Measurements from ENCODE around the gene ZCCHC24.

ZCCHC24 gene

GRCh38 chr10:79445161-79445976, at the start of gene ZCCHC24:
TSS of gene ZCCHC24 (minus strand) at chr10:79445624. CDS start at chr10:79445440, 184 bp downstream.
- DNase-seq (ENCODE audit: low read depth): peak; percentile 99

DNA sequence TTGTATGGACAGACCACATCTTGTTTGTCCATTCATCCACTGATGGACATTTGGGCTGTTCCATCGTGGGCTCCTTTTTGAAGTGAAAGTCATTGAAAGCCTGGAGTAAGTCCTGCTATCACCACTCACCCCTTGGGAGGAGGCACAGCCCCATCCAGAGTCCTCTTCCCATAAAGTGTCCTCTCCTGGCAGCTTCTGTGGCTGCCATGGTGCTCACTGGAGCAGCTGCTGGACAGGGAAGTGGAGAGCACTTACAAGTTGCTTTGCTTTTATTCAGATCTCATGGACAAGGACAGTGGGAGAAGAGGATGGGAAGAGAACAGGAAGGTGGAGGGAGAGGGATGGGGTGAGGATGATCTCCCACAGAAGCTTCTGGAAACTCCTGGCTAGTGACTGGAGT, 48.4 kb upstream of the ZCCHC24 start:
- no peak for DNase-seq (ENCODE audit: low read depth)

DNA sequence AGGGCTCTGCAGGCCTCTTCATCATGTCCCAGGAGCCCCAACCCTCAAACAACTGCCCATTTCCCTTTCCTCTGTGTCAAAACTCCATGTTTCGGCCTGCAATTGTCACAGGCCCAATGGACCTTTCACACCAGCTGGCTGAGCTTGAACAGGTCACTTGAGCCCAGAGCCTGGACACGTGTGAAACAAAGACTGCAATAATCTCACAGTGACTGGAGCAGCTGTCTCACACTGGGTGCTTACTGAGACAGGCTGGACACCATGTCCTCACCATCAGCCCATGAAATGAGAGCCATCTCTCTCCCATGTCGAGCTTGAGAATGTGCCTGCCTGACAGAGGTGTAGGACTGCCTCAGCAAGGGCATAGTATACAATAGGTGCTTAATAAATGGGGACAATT, 47.4 kb upstream of the ZCCHC24 start:
- DNase-seq (ENCODE audit: low read depth): no peak

DNA sequence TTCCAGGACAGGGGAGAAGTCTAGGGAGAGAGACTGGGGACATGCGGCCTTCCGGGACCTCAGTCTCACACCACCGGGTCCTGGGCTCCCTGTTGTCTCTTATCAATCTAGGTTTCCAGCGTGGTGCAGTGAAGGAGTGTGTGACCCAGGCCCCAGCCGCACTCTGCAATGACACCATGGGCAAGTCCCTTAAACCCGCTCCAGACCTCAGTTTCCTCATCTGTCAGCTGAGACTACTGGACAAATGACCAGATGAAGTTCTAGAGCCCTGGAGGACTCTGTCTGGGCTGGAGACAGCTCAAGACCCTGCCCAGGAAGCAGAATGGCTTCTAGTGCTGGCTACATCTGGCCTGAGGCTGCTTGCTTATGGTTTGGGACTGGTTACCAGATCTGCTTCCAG, 46.8 kb upstream of the ZCCHC24 start:
- DNase-seq (ENCODE audit: low read depth): no peak

DNA sequence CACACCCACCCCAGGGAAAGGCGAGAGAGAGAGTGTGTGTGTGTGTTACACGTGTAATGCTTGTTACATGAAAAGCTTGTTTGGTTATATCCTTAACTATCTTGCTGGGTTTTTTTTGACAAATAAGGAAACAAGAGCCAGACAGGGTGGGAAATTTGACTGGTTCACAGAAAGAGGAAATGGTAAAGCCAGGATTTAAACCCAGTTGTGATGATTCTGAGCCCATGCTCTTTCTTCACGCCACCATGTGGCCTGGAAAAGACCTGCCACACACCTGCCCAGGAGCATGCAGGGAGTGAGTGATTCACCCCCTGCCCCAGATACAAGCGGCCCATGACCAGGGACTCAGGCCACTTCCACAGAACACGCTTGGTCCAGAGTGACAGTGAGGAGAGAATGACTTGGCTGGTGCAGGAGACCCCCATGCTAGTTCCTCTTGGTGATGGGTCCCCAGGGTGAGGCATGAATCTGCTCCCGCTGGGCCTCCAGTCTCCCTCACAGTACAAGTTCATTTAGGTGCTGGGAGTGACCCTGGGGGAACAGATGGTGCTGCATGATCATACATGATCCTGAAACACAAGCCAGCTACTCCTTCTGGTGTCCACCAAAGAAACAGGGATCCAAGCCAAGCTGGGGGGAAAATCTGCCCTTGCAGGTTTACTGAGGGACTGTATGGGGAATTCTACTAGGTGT, 45.9 kb upstream of the ZCCHC24 start:
- no peak for DNase-seq (ENCODE audit: low read depth)

GRCh38 chr10:79490400-79491142, 45.1 kb upstream of the ZCCHC24 start:
- DNase-seq (ENCODE audit: low read depth): no peak

GRCh38 chr10:79488870-79489269, 43.4 kb upstream of the ZCCHC24 start:
- DNase-seq (ENCODE audit: low read depth): no peak

- DNase-seq (ENCODE audit: low read depth): peak; percentile 87
Observed at GRCh38 chr10:79488336-79488735, 42.9 kb upstream of the ZCCHC24 start.

DNA sequence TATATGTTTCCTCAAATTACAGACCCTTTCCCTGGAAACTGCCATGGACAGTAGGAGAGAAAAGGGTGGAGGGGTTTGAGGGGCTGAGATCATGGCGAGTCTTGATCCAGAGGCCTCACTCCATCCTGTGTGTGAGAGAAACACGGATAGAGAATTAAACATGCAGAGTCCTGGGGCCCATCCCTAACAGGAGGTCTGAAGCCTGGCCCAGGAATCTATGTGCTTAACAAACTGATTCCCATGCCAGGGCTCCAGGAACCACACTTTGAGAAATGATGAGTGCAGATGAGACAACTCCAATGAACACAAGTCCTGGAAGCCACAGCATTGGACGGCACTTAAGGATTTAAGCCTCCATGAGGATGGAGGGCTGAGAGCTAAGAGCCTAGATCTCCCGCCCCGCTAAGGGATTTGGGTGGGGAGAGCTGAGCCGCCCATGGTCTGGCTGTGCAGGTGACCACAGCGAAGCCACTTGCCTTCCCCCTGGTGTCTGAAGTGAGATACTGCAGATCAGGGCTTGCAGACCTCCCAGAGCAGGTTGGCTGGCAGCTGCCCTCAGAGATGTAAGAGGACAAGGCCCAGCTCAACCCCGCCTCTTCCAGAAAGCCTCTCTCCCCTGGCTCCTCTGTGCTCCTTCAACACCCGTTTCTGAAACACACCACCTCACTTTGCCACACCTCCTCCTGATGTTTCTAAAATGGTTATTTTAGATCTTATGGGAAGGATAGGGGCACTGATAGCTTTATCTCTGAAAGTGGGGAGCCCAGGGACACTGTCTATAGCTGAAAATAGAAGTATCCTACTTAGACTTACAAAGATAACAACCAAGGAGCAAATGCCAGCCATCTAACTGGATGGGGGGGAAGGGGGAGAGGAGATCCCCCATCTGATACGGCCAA, 42.1 kb upstream of the ZCCHC24 start:
- no peak for DNase-seq (ENCODE audit: low read depth)

DNA sequence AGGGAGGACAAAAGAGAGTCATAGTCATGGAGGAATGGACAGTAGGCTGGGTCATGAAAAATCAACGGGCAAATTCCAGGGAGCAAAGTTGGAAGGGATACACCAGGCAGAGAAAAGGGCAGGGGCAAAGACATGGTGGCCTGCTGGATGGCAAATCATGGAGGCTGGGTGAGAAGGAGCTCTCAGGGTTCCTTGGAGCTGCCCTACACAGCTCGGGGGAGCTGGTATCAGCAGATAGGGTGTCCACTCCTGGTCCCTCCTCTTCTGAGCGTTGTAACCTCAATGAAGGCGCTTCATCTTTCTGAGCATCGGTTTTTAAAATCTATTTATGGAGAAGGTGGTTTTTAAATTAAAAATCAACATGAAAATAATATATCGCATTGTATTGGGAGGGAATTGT, 39.1 kb upstream of the ZCCHC24 start:
- DNase-seq (ENCODE audit: low read depth): no peak

DNA sequence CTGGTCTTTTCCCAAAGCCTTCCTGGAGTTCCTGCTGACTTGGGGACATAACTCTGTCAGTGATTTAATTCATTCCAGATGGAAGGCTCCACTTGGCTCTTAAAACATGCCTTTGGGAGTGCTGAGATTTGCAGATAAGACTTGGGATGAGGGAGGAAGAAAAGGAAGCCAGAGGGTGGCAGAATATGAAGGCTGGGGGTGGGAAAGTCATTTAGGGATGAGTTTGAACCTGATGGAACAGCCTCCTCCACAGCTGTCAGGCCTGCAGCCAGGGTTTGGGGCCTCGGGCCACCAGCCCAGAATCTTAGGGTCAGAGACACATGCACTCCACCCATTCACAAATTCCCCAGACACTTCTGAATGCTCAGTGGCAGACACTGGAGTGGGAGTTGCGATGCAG, 38.5 kb upstream of the ZCCHC24 start:
- DNase-seq (ENCODE audit: low read depth): no peak

DNA sequence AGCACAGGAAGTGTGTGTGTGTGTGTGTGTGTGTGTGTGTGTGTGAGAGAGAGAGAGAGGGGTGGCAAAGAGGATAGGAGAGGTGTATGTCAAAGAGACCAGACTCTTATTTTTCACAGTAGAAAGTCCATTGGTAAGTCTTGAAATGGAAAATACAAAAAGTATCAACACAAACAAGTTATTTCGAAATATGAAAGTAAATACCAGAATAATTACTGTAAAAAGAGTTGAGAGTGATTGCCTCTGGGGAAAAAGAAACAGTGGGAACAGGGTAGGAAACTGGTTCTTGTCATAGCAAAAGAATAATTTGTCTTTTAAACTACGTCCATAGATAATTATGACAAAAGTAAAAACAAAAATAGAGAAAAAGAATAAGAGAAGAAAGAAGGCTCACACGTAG, 37.9 kb upstream of the ZCCHC24 start:
- DNase-seq (ENCODE audit: low read depth): no peak

GRCh38 chr10:79482741-79483140, 37.3 kb upstream of the ZCCHC24 start:
- no peak for DNase-seq (ENCODE audit: low read depth)

DNA sequence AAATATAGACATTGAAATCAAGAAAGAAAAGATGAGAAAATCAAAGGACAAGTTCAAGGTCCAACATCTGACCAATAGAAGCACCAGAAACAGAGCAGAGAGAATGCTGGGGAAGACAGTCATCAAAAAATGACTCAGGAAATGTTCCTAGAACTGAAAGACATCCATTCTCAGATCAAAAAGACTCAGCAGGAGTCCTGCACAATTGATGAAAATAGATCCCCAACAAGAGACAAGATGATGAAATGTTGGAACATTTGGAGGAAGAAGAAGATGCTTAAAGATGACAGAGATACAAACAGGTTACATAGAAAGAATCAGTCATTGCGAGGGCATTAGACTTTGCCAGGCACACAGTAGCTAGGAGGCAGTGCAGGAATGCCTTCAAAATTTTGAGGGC, 36.9 kb upstream of the ZCCHC24 start:
- no peak for DNase-seq (ENCODE audit: low read depth)

DNA sequence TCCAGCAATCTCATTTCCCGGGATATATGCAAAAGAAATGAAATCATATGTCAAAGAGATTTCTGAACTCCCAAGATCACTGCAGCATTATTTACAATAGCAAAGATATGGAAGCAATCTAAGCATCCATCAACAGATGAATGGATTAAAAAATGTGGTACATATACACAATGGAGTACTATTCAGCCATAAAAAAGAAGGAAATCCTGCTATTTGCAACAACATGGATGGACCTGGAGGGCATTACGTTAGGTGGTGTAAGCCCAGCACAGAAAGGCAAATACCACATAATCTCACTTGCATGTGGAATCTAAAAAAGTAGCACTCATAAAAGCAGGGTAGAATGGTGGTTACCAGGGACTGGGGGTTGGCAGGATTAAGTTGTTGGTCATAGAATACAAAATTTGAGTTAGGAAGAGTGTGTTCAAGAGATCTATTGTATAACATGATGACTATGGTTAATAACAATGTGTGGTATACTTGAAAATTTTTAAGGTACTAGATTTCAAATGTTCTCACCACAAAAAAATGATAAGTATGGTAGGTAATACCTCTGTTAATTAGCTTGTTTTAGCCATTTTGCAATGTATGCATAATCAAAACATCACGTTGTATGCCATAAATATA, 34.0 kb upstream of the ZCCHC24 start:
- DNase-seq (ENCODE audit: low read depth): no peak

GRCh38 chr10:79477456-79477855, 32.0 kb upstream of the ZCCHC24 start:
- no peak for DNase-seq (ENCODE audit: low read depth)

DNA sequence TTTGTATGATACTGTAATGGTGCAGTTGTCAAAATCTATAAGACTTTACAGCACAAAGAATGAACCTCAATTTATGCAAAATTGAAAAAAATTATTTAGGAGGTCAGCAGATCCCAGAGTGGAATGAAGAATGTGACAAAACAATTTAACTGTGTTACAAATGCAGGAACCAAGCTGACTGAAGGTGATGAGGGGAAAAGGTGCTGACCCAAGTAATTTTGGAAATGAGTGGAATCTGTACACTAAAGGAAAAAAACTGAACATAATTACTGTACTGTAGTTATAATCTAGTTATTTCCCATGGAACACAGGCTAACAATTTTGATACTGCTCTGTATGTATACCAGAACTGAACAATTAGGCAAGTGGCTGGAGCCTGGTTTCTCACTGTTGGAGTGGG, 31.2 kb upstream of the ZCCHC24 start:
- no peak for DNase-seq (ENCODE audit: low read depth)

GRCh38 chr10:79475877-79476276, 30.5 kb upstream of the ZCCHC24 start:
- DNase-seq (ENCODE audit: low read depth): no peak

GRCh38 chr10:79475119-79475653, 29.8 kb upstream of the ZCCHC24 start:
- no peak for DNase-seq (ENCODE audit: low read depth)

DNA sequence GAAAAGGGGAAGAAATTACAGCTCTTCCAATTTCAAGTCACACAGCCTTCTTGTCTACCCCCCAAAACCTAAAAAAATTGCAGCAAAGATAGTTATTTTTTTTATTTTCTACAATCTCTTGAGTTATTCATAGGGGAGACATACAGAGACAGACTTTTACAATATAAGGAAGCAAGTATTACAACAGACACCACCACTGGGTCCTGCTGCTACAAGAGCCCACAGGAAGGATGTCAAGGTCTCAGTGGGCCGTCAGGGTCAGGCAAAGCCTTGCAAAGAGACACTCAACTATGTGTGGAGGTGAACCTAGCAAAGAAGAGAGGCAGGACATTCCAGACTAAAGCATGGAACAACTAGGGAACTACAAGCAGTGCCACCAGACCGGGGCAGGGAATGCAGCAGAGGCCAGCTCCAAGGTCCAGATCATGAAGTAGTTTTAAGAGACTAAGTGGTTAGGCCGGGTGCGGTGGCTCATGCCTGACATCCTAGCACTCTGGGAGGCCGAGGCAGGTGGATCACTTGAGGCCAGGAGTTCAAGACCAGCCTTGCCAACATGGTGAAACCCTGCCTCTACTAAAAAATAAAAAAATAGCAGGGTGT, 28.2 kb upstream of the ZCCHC24 start:
- DNase-seq (ENCODE audit: low read depth): no peak

DNA sequence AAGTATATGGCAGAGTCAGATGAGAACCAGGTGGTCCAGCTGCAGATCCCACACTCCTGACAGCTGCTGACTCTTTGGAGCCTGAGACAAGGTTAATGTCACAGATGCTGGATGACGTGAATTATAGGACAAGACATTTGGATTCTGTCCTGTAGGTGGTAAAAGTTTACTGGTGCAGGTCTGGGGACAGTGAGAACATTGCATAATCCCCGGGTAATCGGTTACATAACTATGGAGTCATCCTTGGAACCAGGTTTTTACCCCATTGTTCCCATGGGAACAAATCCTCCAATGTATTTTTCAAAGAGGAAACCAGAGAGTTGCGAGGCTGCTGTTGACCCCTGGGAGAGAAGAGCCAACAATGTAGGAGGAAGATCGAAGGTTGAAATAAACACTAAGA, 27.5 kb upstream of the ZCCHC24 start:
- no peak for DNase-seq (ENCODE audit: low read depth)

All from stromal cell of bone marrow (primary cell).